Retina (tissue), 1 donor: ENCODE data around the gene HECTD4.
A peak's percentile ranks its signal among the peaks of the same experiment; 100 is the strongest.

Source experiments
- DNase-seq: peaks from one replicate; pipeline ENCODE4 v3.0.0-alpha.2; 2016

Gene HECTD4

DNA sequence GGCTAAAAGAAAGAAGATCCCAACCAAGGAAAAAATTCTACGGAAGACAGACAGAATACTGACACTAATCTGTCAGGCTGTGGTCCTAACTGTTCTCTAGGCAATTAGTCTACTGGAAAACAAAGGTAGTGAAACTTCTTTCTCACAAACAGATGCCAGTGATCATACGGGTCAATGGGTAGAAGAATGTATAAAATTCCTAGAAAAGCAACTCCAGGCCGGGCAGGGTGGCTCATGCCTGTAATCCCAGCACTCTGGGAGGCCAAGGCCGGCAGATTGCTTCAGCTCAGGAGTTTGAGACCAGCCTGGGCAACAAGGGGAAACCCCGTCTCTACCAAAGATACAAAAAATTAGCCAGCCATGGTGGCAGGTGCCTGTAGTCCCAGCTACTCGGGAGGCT lies 64.8 kb downstream of the HECTD4 start:
- DNase-seq, result peak; percentile 54

DNA sequence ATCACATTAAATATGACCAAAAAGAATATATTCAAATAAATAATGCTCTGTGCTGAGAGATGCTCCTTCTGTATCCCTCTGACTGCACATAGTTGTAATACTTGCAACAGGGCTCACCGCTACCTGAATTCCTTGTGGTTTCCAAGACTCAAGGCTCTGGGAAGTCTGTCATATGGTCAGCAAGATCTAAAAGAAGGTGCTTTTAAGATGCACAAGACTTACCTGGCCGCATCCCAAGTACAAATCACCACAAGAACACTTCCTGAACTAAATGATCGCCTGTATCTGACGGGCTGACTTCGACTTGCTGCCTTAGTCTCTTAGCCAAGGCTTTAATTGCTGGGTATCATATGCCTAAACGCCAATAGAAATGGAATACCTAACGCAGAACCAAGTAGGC lies 67.2 kb downstream of the HECTD4 start:
- DNase-seq, result no peak

DNA sequence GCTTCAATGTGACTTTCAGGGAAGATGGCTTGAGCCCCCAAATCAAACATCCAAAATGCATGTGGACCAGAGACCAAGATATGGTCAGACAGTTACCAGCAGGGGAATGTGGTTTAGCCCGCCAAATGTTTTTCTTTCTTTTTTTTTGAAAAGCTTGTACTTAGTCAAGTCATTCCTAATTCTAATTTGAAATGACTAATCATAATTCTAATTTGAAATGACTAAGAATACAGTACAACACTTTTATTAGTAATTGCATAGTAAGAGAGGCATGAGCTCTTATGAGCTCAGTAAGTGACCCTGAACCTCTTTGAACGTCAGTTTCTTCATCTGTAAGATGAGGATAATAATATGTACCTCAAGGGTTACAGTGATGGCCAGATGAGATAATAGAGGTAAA lies 72.4 kb downstream of the HECTD4 start:
- no peak for DNase-seq

DNA sequence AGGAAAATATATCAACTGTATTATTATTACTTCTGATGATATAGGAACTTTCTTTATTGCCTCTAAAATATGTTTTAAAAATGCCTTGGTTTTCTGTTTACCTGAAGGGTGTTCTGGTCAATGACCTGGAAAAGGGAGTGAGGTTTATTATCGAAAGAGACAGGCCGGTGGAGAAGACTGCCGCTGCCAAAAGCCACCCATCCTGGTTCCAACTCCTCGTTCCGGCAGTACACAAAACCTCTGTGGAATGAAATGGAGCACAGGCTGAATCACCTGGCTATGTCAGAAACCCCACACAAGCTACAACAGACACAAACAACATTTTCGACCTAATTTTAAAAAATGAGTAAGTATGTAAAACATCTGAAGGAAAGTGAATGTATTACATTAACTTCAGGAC lies 73.6 kb downstream of the HECTD4 start:
- no peak for DNase-seq

DNA sequence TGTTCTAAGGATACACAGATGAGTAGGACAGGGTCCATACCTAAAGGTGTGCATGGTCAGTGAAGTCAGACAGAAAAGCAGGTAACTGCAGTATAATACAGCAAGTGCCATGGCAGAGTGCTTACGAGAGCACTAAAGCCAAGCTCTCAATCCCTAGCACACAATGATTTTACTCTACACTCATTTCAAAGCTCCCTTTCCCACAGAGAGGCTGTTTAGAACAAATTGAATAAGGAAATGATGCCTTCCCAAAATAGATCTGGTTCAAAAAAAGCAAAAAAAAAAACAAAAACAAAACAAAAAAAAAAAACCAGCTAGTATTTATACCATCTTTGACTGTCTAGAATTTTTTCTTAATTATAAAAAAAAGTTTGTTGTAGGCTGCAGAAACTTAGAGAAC lies 74.1 kb downstream of the HECTD4 start:
- no peak for DNase-seq

DNA sequence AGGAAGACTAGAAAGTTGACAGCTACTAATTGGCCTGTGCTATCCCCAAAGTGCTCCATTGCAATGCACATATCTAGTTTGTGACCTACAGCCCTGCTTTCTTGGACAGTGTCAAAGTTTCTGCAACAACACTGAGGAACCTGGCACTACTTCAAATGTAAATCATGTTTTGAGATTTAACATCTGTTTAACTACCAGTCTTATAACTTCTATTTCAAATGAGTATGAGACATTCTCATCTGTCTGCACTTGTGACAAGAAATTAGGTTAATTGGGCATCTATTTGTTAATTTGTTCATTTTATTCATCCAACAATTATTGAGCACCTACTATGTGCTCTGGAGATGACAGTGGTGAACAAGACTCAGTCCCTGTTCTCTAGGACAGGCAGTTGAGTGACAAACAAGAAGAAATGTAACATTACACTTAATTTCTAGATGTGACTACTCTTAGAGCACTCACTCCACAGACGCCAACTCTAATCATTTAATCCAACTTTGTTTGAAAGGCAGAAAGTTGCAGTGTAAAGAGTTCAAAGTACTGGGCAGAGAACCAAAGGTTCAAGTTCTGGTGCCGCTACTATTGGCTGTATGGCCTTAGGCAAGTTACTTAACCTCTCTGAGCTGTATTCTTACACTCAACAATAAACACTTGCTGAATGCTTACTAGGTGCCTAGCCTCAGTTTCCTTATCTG lies 74.8 kb downstream of the HECTD4 start:
- no peak for DNase-seq

DNA sequence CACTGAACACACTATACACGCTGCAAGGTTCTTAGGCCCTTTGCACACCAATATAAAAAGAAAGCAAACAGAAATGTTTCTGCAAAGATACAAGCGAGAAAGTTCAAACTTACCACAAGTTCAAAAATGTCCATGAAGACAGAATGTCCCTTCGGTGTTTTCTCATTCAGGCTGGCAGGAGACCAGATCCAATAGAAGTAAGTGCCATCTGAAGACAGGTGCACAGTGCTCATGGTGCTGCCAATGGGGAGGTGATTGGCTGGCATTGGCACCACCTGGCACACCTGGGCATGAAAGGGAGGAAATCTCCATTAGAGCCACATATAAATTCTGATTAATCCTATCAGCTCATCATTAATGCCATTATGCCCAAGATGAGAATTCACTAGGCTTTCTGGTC lies 76.3 kb downstream of the HECTD4 start:
- DNase-seq, result no peak

DNA sequence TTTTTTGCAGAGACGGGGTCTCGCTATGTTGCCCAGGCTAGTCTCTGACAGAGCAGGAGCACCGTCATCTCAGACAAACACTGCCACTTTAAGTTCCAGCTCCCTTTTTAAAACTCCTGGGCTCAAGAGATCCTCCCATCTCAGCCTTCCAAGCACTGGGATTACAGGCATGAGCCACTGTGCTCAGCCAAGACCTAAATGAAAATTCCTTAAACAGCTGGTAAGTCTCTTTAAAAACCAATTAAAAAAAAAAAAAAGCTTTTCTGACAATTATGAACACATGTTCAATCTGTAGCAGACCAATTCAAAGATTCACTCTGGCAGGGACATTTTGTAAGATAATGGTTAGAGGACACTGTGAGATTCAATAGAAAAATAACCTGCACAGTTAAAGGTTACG lies 77.8 kb downstream of the HECTD4 start:
- no peak for DNase-seq

DNA sequence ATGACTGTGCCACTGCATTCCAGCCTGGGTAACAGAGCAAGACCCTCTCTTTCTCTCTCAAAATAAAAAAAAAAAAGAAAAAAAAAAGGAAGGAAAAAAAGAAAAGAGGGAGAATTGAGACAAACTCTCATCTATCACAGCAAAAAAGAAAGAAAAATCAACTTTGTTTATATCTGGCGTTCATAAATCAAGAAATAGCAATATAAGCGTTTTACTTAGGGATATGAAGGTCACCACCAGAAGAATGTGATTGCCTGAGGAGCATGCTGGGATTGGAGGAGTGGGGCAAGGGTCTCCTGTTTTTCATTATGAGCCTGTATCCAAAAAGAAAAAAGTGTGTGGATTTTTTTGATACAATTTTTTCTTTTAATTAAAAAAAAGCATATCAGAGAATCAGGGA lies 78.4 kb downstream of the HECTD4 start:
- no peak for DNase-seq

DNA sequence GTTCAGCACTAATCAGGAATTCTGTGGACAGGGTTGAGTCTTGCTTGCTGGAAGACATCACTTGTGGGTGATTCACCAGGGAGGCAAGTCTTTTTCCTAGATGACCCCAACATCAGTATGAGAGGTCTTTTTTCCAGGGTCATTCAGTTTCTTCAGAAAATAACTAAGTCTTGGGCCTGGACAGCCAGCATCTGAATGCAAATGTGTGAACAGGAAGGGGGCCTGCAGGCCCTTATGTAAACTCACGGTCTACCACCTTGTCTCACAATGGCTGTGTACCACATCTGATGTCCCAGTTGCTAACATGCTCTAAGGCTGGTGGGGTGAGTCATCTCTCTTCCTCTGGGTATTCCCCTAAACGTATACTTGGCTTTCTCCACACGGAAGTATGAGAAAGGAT lies 79.2 kb downstream of the HECTD4 start:
- DNase-seq, result no peak

DNA sequence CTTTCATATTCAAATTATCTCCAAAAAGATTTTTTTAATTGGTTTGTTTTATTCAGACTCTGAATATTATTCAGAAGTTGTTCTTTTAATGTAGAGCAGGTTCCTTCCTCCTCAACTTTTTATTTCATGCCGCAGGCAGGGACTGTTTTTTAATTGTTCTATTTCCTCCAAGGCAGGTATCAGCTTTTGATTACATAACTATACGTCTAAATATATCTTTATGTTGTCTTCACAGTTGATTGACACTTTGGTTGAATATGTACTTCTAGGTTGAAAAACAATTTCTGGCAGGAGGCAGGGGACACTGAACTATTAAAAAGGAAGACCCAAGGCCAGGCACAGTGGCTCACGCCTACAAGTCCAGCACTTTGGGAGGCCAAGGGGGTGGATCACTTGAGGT lies 82.5 kb downstream of the HECTD4 start:
- DNase-seq, result no peak

DNA sequence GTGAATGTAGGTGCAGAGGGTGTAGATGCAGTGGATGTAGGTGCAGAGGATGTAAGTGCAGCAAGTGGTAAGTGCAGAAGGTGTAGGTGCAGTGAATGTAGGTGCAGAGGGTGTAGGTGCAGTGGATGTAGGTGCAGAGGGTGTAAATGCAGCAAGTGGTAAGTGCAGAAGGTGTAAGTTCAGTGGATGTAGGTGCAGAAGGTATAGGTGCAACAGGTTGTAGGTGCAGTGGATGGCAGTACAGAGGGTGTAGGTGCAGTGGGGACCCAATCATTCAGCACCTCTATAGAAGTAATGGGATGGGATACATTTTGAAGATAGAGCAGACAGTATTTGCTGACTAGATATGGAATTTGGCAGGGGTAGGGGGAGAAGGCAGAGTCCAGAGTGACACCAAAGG lies 85.0 kb downstream of the HECTD4 start:
- DNase-seq, result no peak

DNA sequence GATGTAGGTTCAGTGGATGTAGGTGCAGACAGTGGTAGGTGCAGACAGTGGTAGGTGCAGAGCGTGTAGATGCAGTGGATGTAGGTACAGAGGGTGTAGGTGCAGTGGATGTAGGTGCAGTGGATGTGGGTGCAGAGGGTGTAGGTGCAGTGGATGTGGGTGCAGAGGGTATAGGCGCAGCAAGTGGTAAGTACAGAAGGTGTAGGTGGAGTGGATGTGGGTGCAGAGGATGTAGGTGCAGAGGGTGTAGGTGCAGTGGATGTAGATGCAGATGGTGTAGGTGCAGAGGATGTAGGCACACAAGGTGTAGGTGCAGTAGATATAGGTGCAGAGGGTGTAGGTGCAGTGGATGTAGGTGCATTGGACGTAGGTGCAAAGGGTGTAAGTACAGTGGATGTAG lies 86.0 kb downstream of the HECTD4 start:
- no peak for DNase-seq

DNA sequence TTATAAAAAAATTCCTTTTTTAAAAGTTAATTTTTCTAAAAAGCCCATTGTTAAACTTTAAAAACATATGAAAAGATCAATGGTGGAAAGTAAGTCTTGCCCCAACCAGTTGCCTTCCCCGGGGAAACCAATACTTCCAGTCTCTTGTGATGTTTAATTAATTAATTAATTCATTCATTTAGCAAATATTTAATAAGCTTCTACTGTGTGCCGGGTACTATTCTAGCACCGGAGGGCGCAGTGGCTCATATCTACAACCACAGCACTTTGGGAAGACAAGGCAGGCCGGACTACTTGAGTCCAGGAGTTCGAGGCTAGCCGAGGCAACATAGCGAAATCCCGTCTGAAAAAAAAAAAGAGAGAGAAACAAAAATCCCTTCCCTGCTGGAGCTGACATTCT lies 87.4 kb downstream of the HECTD4 start:
- no peak for DNase-seq

DNA sequence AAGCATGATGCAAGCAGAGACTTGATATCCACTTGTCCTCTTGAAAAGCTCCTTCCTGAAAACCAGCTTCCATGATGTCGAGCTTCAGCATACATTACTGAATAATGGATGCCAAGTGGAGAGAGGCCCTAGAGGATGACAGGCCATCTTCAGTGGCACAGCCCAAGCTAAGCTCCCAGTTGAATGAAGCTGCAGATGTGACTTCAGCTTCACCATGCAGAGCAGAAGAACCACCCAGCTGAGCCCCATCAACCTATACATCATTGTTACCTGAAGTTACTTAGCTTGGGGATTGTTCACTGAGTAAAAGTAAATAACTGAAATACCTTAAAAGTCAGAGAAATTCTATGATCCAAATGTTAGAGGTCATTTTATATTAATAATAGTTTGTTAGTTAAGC lies 93.6 kb downstream of the HECTD4 start:
- no peak for DNase-seq

DNA sequence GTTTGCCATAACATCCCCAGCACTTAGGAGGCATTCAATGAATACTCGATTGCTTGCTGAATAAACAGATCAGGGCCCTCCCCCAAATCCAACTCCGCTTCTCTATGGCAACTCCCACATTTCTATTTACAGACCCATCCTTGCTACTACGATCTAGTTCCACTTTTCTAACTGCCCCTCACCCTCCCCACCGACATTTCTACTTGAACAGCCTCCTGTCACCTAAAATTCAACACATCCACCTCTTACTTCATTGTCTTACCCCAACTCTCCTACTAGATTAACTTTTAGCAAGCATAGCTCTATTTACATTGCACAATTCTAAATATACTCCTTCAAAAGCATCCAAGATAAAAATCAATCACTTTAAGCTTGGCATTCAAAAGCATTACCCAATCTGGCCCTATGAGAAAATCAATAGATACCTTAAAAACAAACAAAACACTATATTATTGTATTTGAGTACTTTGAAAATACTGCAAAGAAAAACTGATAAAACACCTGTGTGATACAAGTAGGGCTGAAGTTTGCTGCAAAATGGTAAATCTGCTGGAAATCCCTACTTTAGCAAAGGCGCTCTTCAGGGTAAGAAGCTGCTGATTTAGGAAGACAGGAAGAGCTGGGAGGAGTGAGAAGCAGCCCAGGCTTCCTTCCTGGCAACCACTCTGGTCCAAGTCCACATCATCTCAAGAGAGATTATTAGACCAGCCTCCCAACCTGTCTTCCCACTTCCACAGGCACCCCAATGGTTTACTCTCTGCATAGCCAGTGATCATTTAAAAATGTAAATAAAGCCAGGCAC lies 96.4 kb downstream of the HECTD4 start:
- DNase-seq, result no peak

DNA sequence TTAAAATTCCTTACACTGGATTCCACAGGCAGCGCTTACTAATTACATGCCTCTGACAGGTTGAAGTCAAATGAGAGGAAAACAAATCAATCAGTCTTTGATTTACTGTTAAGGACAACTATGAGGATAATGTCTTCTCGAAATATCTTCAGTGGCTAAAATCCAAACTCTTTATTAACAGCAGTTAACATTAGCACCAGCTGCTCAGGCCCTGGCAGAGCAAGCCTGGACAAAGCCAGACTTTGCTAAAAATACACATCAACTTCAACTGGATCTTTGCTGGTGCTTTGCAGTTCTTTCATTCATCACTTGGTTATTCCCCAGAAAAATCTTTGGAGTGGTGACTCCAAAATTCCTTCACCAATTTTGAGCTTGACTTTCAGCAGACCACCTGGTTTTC lies 98.7 kb downstream of the HECTD4 start:
- DNase-seq, result no peak

DNA sequence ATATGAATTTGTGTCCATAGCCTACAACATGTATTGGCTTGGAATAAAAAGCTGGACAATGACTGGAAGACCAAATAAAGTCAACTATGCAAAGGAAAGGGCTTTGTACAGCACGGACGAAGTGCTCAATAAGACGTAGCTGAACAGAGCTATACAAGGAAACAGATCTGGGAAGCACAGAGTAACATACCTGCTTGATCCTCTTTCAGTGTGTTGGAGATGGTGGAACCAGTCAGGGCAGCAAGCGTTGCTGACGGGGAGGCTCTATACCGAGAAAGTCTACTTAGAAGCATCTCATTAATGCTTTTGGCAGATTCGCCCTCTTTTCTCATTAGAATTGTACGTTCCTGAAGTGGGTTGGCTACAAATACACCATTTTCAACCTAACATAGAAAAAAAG lies 99.3 kb downstream of the HECTD4 start:
- no peak for DNase-seq

DNA sequence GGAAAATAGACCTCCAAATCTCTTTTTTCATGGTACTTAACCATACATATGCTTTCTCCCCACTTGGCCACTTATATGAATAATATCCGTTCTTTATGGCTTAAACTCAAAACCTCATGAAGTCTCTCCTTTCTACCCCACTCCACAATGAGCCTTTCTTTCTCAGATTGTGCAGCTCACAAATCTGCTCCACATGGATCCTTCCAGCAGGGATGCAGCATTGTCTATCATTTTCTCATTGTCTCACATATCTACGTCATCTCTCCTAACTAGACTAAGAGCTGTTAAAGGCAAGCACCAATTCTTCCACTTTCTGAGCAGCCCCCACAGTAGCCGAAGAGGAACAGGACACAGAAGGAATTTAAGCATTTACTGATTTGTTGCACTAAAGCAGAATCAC lies 106.4 kb downstream of the HECTD4 start:
- no peak for DNase-seq

DNA sequence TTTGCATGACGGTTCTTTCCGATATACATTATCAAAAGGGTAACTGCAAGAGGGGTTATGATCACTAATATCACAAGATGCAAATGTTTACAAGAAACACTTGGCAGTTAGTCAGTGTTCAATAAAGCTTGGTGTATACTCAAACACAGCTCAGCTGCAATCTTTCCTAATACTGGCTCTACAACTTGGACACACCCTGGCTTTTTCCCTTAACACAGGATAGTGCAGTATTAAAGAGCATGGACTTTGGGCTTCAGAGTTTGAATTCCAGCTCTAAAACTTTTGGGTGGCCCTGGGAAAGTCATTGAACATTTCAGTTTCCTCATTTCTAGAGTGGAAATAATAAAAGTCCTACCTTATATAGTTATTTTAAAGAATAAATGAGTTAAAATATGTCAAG lies 107.0 kb downstream of the HECTD4 start:
- DNase-seq, result no peak

DNA sequence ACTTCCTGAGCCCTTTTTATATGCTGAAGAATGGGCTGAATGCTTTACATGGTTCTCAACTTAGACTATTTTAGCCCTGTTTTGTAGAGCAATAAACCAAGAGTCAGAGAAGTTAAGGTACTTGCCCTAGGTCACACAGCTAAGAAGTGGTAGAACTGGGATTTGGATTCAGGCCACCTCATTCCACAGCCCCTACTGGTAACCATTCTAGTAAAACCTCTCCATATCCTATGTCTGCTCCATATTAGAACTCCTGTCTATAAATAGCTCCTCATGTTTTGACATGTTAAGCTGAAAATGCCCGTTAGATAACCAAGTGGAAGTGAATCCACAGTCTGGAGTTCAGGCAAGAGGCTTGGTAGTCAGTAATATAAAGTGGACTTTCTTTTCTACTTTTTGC lies 111.6 kb downstream of the HECTD4 start:
- DNase-seq, result no peak

DNA sequence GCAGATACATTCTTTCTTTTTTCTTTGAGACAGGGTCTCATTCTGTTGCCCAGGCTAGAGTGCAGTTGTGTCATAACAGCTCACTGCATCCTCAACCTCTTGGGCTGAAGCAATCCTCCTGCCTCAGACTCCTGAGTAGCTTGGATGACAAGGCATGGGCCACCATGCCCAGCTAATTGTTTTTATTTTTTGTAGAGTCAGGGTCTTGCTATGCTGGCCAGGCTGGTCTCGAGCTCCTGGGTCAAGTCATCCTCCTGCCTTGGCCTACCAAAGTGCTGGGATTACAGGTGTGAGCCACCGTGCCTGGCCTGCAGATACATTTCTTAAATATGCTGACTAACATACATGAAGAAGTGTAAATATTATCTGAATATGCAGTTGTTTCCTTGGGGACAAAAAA lies 115.8 kb downstream of the HECTD4 start:
- no peak for DNase-seq

DNA sequence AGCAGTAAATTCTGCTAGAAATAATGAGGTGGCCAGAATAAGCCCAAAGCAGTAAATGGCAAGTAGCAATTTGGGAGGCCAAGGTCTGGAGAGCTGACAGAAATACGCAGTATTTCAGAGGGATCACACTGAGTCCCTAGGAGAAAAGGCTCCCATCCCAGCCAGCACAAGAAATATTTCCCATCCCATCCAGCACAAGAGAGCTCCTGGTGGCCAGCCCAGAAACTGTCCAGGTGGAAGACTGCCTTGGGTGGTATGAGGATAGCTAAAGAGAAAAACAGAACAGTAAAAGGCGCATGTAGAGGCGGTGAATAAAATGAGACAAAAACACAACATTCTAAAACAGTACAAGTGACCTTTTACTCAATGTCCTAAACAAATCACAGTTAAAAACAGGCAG lies 120.7 kb downstream of the HECTD4 start:
- no peak for DNase-seq

DNA sequence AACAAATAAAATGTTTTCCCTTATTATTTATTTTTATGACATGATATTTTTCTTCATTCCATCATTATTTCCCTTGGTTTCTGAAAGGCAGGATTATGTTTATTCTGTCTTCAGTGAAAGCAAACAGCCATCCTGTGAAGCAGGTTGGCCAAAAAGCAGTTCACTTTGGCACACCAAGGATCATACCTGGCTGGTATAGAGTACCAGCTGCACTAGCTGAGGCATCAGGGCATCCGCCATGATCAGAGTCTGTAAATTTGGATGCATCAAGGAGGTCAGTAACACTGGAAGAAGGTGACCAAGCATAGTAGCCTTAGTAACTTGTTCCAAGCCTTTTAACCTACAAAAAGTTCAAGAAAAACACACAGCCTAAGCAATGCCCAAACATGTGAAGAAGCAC lies 123.3 kb downstream of the HECTD4 start:
- DNase-seq, result no peak

DNA sequence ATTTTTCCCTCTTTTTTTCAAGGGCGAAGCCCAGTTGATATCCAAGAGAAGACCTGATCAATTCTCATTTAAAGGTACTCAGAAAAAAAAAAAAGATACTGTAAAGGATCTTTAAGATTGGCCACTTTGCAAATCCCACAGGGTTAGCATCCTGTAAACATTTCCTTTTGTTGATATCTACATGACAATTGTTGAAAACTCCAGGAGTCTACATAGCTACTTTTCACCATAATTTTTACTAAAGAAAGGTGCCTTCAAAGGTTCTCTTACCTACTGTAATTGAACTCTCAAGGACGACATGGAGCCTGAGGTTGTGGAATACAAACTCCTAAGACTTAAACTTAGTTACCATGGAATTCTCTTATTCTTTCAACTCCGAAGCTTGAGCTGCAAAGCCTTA lies 125.5 kb downstream of the HECTD4 start:
- no peak for DNase-seq
